Esophagus squamous epithelium (tissue), 5 donors: ENCODE results near the gene LTBP3. TPM values are rescaled to one million over a fixed set of nuclear protein-coding genes. Genes with fewer than 3 reads are reported as not detected.

Experiments
- DNase-seq: peaks from one replicate; lab custom pipeline; 2025; lab: John Stamatoyannopoulos, UW
- H3K27ac ChIP-seq, 4 donors: fragments of 200-600 bp; sonication (generic); one replicate each; pipeline ENCODE4 v1.5.1; 2016 to 2019; ENCODE audit warnings: mild to moderate bottlenecking in 1 of 4
- H3K27me3 ChIP-seq, 4 donors: fragments of 200-600 bp; sonication (generic); 1 replicate in 3 of 4; 2 replicates in 1 of 4; pipeline versions ENCODE4 v1.5.1 to v1.6.0; 2017 to 2021; ENCODE audit warnings: antibody characterized with exemption in 1 of 4
- H3K36me3 ChIP-seq, 3 donors: fragments of 200-600 bp; sonication (generic); one replicate each; pipeline ENCODE4 v1.5.1; 2016 to 2019
- H3K4me1 ChIP-seq, 3 donors: fragments of 200-600 bp; sonication (generic); one replicate each; pipeline ENCODE4 v1.5.1; 2017 to 2019
- H3K4me3 ChIP-seq, 4 donors: fragments of 200-600 bp; sonication (generic); 1 replicate in 3 of 4; 2 replicates in 1 of 4; pipeline ENCODE4 v1.5.1; 2016 to 2019; ENCODE audit warnings: mild to moderate bottlenecking in 2 of 4, moderate library complexity in 1 of 4
- H3K9me3 ChIP-seq, 3 donors: fragments of 200-600 bp; sonication (generic); one replicate each; pipeline ENCODE4 v1.5.1; 2016 to 2019
- POLR2A ChIP-seq, 4 donors: fragments of 450-650 bp; IDR thresholded peaks; one replicate each; pipeline ENCODE4 v1.6.1; 2017; ENCODE audit warnings: antibody characterized with exemption in 4 of 4, mild to moderate bottlenecking in 4 of 4, moderate library complexity in 3 of 4
- WGBS, 2 donors: methylation state at CpG; one replicate each; pipeline ENCODE4 v1.1.5; 2018; 5-methylcytosine and 5-hydroxymethylcytosine counted together
- intact Hi-C: fragments of 100-400 bp; cut with DNase I; formaldehyde crosslinking; loops from one replicate; pipeline ENCODE4 v1.15.0; 2022
- total RNA-seq, 4 donors: library from RNA; depleted of rRNA; stranded (reverse); fragments of >200 nt; gene quantifications; one replicate each; pipeline ENCODE4 v1.1.0, GENCODE V29; 2016
- TF ChIP-seq, protein P1 (sequence below), 6 experiments: fragments of 450-650 bp in 4 of 6; fragments of 200-600 bp in 2 of 6; sonication (generic) in 2 of 6; IDR thresholded peaks; one replicate each; pipeline ENCODE4 v1.5.1; 2016 to 2019; ENCODE audit warnings: antibody characterized with exemption in 6 of 6, mild to moderate bottlenecking in 4 of 6, moderate library complexity in 4 of 6
- donor health status: DM: yes; HTN: yes; CAD: no.

Gene LTBP3
- total RNA-seq, 4 donors from 2014 or later = 28.1 to 87.5 (median 54.0) TPM

DNA sequence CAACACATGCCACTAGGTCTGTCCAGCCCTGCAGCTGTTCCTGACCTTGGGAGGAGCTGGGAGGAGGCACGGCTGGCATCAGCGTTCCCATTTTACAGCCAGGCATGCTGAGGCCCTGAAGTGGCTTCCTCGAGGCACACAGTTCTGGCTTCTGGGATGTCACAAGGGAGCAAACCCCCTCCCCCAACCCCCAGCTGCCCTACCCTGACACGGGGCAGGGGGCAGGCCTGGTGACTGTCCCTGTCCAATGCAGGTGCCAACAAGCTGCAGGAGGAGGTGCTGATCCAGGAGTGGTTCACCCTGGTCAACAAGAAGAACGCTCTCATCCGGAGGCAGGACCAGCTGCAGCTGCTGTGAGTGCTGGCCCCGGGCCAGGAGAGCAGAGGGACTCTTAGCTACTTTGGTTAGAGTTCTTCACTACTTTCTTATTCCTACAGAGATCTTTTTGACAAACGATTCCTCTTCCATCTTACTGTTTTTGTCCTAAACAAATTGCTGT lies 32.1 kb upstream of the LTBP3 start:
- TF ChIP-seq POLR2A (IDR thresholded peaks at IDR 0.05) = no peak
- TF ChIP-seq, protein P1, sequence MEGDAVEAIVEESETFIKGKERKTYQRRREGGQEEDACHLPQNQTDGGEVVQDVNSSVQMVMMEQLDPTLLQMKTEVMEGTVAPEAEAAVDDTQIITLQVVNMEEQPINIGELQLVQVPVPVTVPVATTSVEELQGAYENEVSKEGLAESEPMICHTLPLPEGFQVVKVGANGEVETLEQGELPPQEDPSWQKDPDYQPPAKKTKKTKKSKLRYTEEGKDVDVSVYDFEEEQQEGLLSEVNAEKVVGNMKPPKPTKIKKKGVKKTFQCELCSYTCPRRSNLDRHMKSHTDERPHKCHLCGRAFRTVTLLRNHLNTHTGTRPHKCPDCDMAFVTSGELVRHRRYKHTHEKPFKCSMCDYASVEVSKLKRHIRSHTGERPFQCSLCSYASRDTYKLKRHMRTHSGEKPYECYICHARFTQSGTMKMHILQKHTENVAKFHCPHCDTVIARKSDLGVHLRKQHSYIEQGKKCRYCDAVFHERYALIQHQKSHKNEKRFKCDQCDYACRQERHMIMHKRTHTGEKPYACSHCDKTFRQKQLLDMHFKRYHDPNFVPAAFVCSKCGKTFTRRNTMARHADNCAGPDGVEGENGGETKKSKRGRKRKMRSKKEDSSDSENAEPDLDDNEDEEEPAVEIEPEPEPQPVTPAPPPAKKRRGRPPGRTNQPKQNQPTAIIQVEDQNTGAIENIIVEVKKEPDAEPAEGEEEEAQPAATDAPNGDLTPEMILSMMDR (IDR thresholded peaks at IDR 0.05) = no peak
- H3K9me3 ChIP-seq = no peaks in the 10 kb centered on the region
- intact Hi-C loops = no loop called here
- DNase-seq = no peak
- H3K27ac ChIP-seq = peak overlapping the region in 2 of 4 donors; percentile 15 to 87
- peaks cover 5 to 64% (median 8%) of the 10 kb centered on the region in 3 donors for H3K36me3 ChIP-seq
- no peak overlapping the region for H3K4me3 ChIP-seq
- 53 to 54% methylated on average over 4 to 5 of the region's 8 CpGs for WGBS, 2 donors
- H3K4me1 ChIP-seq = peaks cover 45 to 92% (median 58%) of the 10 kb centered on the region in 3 donors
- no peaks in the 10 kb centered on the region for H3K27me3 ChIP-seq

DNA sequence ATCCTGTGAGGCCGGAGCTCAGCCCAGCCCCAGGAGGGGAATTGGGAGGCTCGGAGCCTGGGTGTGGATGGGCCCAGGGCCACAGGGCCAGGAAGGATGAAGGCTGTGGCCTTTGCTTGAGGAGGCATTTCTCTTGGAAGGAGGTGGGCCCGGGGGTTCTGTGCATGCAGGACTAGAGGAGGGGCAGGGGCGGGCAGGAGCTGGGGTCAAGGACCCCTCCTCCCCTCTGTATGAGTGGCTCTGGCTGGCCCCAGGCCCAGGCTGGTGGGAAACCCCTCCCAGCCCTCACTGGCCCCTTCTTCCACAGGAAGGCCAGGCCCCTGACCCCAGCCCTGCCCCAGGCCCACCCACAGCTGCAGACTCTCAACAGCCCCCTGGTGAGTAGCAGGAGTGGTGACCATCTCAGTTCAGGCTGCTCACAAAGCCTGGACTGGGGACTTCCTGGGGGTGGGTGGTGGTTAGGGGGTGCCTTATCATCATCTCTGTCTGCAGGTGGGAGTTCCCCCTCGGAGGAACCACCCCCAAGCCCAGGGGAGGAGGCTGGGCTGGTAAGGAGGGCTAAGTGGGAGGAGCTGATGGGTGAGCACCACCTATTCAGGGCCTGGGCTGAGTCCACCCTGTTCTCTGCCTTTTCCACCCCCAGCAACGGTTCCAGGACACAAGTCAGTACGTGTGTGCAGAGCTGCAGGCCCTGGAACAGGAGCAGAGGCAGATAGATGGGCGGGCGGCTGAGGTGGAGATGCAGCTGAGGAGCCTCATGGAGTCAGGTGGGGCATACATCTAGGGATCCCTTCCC lies 31.5 kb upstream of the LTBP3 start:
- H3K9me3 ChIP-seq = no peaks in the 10 kb centered on the region
- intact Hi-C loops = no loop called here
- no peak for DNase-seq
- H3K4me3 ChIP-seq = no peak overlapping the region
- H3K27ac ChIP-seq = peak overlapping the region in 2 of 4 donors; percentile 15 to 87
- H3K4me1 ChIP-seq = peaks cover 46 to 92% (median 53%) of the 10 kb centered on the region in 3 donors
- no peaks in the 10 kb centered on the region for H3K27me3 ChIP-seq
- no peak for TF ChIP-seq POLR2A (IDR thresholded peaks at IDR 0.05)
- TF ChIP-seq, protein P1 (IDR thresholded peaks at IDR 0.05) = no peak
- WGBS, 2 donors = 39 to 79% methylated on average over 3 to 4 of the region's 9 CpGs
- peaks cover 5 to 70% (median 8%) of the 10 kb centered on the region in 3 donors for H3K36me3 ChIP-seq

DNA sequence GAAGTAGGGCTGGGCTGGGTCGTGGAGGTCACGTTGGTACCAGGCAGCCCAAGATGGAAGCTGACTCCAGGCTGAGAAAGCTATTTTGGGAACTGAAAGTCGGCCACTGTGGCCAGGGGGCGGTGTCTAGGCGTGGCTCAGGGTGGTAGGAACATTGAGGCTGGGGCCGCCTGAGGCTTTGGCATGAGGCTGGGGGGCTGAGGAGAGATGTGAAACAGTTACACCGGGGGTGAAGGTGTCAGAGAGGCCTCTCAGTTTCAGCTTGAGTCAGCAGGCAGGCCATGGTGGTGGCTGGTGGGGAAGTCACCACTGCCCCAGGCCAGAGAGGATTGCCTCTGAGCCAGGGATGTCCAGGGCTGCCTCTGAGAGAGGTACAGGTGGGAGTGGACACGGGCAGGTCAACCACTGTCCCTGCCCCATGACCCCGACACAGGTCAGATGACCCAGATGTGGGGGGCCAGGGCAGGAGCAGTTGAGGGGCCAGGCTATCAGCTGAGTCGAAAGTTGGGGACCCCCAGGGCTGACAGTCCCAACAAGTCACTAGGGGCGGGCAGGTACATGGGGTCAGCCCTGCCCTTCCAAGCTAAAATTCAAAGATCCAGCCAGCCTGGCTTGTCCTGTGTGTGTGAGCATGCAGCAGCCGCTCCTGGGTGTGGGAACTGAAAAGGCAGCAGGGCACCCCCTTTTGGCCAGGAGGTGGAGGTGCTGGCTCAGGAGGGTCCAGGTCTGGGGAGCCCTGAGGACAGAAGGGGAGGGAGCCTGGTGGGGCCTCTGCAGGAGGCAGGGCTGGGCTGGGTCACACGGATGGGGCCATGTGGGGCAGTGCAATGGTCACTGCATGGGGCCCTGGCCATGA lies 30.3 kb upstream of the LTBP3 start:
- intact Hi-C loops = no loop called here
- Histone ChIP-seq H3K27me3 (no peaks in the 10 kb centered on the region), H3K27ac (peak overlapping the region; percentile 67 to 87 (median 74)), H3K4me1 (peaks cover 40 to 90% (median 43%) of the 10 kb centered on the region in 3 donors), H3K36me3 (peaks cover 5 to 79% (median 8%) of the 10 kb centered on the region in 3 donors), H3K9me3 (no peaks in the 10 kb centered on the region), H3K4me3 (peak overlapping the region in 1 of 4 donors; percentile 15)
- no peak for TF ChIP-seq POLR2A (IDR thresholded peaks at IDR 0.05)
- TF ChIP-seq, protein P1 (IDR thresholded peaks at IDR 0.05) = peak; percentile 47 to 75 (median 66)
- WGBS, 2 donors = 41 to 53% methylated on average over 4 to 8 of the region's 13 CpGs
- no peak for DNase-seq

DNA sequence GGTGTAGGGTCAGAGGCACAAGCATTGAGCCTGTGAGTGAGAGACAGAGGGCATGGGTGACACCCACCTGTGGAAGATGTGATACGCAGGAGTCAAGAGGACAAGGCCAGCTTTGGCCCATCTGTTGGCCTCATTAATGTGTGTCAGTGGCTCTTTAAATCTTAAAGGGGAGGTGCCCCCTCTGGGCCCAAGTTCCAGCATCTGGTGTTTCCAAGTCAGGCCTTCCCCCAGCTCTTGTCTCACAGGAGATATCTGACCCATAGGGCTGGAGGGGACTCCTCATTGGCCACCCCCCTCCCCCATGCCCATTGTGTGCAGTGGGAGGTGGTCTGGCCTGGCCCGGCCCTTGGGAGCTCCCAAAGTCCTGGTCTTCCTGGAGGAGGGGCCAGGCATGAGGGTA lies 28.5 kb upstream of the LTBP3 start:
- no peaks in the 10 kb centered on the region for H3K9me3 ChIP-seq
- H3K4me3 ChIP-seq = peak overlapping the region in 1 of 4 donors; percentile 32
- no peaks in the 10 kb centered on the region for H3K27me3 ChIP-seq
- intact Hi-C loops = no loop called here
- H3K36me3 ChIP-seq = peaks cover 10 to 78% (median 15%) of the 10 kb centered on the region in 3 donors
- DNase-seq = no peak
- WGBS, 2 donors = 83% methylated on average over 1 of the region's 2 CpGs; no CpG with 5 or more reads in 1 of the 2 donors
- TF ChIP-seq, protein P1 (IDR thresholded peaks at IDR 0.05) = no peak
- TF ChIP-seq POLR2A (IDR thresholded peaks at IDR 0.05) = no peak
- H3K27ac ChIP-seq = peak overlapping the region; percentile 37 to 87 (median 74)
- H3K4me1 ChIP-seq = peaks cover 32 to 72% (median 33%) of the 10 kb centered on the region in 3 donors
